Stimulated activated CD4-positive, alpha-beta T cell treated with anti-CD3 and anti-CD28 coated beads, Interleukin-1b, Interleukin-23, amount 100 ng/mL, for 24 hours (primary cell): ENCODE data around the gene ZBTB16.
A peak's percentile ranks its signal among the peaks of the same experiment; 100 is the strongest.

Experiments
- DNase-seq, 4 experiments: peaks; one replicate each; pipeline ENCODE4 v3.0.0-alpha.2; 2020; ENCODE audit warnings: low read depth in 4 of 4, low spot score in 1 of 4

ZBTB16 gene, protein sequence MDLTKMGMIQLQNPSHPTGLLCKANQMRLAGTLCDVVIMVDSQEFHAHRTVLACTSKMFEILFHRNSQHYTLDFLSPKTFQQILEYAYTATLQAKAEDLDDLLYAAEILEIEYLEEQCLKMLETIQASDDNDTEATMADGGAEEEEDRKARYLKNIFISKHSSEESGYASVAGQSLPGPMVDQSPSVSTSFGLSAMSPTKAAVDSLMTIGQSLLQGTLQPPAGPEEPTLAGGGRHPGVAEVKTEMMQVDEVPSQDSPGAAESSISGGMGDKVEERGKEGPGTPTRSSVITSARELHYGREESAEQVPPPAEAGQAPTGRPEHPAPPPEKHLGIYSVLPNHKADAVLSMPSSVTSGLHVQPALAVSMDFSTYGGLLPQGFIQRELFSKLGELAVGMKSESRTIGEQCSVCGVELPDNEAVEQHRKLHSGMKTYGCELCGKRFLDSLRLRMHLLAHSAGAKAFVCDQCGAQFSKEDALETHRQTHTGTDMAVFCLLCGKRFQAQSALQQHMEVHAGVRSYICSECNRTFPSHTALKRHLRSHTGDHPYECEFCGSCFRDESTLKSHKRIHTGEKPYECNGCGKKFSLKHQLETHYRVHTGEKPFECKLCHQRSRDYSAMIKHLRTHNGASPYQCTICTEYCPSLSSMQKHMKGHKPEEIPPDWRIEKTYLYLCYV

DNA sequence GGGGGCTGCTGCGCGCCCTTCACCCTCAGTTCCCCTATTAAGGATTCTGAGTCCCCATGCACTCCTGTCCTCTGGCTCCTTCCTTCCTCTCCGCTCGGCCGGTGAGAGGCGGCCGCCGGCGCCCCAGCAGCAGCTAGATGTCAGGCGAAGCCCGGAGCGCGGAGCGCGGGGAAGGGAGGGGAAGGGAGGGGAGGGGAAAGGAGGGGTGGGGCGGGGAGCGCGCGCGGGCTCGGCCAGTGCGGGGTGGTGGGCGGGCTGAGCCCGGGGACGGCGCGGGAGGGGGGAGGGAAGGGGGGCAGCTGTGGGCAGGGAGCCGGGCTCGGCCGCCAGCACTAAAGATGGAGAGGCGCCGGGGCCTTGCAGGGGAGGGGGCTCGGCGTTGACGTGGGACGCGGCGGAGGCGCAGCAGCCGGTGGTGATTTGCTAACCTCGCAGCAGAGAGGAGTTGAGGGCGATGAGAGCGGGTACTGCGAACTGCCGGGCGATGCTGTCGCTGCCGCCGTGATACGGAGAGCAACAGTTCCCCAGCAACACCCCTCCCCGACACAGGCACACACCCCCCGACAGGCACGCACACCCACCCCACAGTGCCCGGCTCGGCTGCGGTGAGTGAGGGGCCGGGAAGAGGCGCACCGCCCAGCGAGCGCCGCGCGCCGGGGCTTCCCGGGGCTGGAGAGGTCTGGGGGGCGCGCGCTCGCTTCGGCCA lies at the start of gene ZBTB16:
Gene ZBTB16, plus strand, starts transcription at position 434 of the 706 bp plus-strand sequence. CDS start 3,590 bp downstream, outside the sequence.
- peak in 2 of 4 experiments; percentile 22 to 24 for DNase-seq

DNA sequence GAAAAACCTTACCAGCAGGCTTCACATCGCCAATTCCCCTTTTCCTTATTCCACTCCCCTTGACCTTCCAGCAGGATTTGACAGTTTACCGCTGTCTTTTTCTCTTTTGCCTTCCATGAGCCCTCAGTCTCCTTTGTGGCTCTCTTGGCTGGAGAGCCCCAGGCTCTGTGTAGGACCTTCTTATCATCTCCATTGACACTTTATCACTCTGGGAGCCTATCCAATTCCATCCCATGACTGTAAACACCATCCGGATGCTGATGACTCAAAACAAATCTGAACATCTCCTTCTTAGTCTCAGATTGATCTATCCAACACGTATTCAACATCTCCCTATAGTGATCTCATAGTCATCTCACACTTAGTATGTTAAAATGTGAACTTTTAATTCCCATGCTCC lies 48.6 kb upstream of the ZBTB16 start:
- no peak for DNase-seq

DNA sequence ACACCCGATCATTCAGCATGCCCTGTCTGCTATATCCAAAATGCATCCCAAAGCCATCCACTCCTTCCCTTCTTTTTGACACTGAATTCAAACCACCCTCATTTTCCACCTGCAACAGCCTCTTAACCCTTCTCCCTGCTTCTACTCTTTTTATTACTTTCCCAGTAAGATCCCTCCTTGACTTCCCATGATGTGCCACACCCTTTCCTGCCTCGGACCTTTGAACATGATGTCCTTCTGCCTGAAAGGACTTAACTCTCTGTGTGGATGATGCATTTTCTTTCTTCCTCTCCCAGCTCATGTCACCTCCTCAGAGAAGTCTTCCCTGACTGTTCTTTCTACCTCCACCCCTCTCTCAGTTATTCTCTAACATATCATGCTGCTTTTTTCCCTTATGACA lies 48.1 kb upstream of the ZBTB16 start:
- DNase-seq = no peak

DNA sequence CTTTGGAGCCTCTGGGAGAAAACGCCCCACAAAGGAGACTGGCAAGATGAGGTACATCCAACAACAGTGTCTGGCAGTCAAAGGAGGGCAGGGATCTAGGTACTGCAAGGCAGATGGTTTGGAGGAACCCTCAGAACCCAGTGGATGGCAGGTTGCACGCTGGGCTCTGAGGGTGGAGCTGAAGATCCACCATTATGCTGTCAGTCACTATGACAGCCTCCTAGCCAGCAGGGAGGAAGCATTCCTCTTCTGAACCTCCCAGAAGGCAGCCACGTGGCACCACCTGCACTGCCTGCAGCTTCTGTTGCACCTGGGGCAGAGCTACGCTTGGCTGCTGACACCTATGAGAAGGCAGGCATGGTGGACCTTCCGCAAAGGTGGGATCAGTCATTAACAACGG lies 44.4 kb upstream of the ZBTB16 start:
- DNase-seq = no peak

DNA sequence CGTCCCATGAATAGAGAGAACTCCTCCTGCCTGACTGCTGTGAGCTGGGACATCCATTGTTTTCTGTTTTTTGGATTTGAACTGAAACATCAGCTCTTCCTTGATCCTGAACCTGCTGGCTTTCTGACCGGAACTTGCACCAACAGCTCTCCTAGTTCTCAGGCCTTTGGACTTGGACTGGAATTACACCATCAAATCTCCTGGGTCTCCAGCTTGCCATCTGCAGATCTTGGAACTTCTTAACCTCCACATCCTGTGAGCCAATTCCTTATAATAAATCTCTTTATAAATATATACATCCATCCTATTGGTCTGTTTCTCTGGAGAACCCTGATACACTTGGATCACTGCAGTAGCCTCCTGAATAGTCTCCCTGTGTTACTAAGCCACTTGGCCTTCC lies 42.5 kb upstream of the ZBTB16 start:
- no peak for DNase-seq

DNA sequence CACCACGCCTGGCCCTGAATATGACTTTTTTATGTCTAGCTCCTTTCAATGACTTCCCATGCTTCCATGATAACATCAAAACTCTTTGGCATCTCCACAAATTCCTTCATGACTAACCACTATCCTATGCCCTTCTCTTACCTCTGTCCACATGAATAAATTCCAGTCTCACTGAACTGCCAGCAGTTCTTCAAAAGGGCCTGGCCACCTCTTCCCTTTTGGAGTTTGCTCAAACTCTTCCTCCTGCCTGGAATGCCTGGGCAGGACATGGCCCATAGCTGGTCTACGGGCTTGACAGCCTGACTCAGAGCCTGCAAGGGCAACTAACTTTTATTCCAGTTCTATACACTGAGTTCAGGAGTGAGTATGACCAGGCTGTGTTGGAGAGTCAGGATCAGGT lies 41.8 kb upstream of the ZBTB16 start:
- DNase-seq = no peak

DNA sequence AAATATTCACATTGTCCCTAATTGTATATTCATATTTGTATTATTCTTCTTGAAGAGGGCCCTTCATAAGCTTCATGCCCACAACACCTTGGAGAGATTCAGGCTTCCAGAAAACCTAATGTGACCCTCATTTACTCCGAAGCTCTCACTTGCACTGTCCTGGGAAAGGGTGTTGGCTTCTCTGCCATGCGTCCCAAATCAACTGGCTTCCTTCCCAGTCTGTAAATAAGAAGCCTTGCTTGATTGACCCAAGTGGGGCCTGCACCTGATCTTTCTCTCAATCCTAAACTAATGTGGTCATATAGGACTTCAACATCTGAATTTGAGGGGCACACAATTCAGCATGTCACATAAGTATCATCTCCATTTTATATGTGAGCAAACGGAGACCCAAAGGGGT lies 40.5 kb upstream of the ZBTB16 start:
- no peak for DNase-seq

DNA sequence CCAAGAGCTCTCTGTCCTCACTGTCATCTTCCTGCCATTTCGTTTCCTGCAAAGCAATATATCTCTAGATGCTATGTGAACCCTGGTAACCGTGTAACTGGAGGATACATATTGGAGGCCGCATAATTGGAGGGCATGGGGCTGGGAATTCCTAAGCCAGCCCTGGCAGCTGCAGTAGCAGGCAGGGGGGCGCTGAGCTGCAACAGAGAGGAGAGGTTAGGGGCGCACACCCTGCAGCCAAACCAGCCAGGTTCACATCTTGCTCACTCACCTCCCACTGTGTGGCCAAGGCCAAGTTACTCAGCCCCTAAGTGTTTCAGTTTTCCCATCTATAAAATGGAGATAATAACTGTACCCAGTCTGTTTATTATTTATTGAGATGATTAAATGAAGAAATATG lies 39.9 kb upstream of the ZBTB16 start:
- no peak for DNase-seq

DNA sequence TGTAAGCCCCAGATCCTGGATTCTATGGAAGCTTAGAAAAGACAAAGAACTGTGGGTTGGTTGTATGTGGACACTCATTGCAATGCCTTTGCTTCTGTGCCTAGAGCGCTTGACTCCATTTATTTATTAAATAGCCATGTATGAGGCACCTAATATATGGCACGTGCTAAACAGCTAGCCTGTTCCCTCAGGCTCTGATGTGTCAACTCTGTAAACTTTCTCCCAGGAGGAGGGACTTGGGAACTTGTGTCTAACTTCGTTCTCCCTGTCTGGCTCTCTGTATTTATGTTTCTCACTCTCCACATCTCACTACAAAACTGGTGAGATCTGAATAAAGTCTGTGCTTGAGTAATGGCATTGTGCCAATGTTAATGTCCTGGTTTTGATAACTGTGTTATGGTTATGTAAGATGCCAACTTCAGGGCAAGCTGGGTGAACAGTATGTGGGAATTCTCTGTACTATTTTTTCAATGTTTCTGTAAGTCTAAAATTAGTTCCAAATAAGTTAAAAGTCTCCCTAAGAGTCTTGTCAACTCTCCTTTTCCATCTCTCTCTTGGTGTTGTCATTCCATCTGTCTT lies 34.1 kb upstream of the ZBTB16 start:
- DNase-seq = no peak

DNA sequence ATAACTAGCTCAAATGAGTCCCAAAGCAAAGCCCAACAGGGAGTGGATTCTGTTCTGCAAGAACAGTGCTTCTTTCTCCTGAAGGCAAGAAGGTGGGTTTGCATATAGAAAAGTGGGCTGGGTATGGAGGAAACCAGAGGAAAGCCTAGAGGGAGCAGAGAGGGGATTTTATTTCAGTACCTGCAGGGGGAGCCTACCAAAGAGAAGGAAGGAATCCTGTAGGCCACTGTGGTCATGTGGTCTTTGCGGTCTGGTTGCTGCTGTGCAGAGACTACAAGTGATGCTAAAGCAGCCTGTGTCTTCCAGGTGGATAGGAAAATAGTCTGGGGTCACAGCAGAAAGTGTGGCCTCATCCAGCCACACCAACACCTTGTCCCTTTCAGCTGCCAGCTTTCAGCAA lies 33.2 kb upstream of the ZBTB16 start:
- no peak for DNase-seq

DNA sequence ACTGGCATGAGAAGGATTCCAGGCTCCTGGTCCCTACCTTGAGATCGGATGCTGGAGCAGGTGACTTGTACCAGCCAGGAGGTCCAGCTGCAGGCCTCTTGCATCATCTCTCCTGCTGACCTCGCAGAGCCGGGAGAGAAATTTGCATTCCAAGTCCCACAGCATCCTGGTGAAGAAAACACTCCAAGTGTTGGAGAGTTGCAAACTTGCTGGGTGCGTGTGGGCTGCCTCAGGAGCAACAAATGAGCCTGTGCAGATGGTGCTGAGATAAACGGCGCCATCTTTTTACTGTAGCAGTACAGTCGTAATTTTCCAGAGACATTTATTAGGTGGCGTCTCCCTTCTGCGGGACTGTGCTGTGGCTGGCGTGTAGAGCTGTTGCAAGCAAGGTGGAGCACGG lies 32.1 kb upstream of the ZBTB16 start:
- DNase-seq = no peak

DNA sequence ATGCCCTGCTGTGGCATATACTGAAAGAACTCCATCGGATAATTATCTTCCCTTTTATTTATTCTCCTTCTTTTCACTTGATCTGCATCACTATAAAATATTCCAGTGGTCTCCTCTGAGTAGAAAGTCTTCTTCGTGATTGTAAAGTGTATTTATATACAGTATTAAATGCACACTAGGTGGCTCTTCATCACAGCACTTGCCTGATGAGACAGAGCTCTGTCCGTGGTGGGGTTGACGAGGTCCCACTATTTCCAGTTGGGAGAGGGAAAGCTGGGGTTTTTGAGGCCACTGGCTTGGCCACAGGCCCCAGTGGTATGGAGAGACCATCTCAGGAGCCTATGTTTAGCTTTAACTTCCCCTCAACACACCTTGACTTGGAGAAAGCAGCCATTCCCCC lies 31.6 kb upstream of the ZBTB16 start:
- no peak for DNase-seq

DNA sequence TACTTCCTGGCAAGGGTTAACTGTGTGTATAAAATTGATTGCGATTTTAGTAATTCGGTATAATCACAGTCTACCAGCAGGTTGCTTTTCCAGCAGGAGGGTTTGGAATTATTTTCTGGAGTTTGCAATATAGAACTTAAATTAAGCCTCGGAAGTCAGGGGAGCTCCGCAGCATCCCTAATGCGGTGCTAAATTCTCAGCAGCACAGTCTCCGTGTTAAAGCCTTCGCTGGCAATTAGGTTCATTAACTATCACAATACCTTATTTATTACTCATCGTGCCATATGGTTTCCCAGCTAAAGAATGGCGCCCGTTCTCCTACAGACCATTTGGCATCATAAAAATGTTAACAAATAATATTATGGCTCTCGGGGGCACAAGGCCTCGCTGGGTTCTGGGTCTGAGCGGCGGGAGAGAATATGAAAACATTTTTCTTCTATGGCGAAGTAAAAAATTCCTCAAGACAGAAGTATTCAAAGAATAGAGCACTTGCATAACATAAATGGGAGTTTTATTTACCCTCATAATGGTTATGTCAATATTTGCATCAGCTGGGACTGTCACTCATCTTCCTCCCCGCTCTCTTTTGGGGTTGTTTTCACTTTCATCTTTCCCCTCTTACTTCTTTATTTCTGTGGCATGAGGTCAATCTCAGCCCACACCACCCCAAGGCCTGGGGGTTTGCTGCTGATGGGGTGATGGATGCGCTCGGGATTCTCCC lies 28.1 kb upstream of the ZBTB16 start:
- no peak for DNase-seq

DNA sequence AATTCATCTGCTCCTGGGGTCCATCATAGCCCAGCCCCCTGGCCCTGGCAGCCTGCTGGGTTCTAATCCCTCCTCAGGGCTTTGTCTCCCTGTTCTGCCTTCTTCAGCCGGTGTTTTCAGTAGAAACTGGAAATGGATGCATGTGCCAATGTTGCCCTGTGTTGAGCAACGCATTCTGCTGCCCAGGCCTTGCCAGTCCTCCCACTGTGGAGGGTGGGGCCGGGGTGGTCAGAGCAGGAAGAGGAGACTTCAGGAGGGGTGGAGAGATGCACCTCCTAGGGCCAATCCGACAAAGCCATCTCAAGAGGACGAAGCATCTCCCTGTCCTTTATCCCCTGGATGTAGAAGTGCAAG lies 27.6 kb upstream of the ZBTB16 start:
- no peak for DNase-seq

DNA sequence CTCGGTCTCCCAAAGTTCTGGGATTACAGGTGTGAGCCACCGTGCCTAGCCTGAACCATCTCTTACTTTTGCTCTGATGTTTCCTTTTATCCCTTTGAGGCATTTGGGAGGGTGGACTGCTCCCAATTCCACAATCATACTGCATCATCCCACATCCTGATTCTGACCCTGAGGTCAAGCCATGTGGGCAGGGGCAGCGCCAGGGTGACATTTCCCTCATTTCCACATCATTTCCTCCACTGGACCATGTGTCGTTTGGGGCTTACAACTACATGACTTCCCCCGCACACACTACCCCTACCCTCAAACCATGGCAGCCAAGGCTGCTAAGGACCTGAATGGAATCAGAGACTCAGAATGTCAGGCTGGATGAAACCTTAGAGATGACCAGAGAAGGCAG lies 26.4 kb upstream of the ZBTB16 start:
- no peak for DNase-seq

DNA sequence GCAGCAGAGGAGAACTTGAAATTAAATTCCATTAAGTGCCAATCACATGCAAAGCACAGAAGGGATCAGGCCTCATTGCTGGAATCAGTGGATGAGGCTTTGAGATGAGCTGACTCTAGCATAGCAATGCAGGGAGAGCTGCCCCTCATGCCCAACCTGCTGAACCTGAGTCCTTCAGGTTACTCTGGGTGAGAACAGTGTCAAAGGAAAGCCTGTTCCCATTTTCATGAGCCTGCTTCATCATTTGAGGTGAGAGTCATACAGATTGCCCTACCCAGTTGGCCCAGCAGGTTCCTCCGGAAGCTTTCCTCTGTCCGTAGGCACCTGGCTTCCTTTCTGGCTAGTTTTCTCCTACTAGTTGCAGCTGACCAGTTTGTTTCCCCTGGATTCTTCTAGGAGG lies 25.9 kb upstream of the ZBTB16 start:
- DNase-seq = no peak

DNA sequence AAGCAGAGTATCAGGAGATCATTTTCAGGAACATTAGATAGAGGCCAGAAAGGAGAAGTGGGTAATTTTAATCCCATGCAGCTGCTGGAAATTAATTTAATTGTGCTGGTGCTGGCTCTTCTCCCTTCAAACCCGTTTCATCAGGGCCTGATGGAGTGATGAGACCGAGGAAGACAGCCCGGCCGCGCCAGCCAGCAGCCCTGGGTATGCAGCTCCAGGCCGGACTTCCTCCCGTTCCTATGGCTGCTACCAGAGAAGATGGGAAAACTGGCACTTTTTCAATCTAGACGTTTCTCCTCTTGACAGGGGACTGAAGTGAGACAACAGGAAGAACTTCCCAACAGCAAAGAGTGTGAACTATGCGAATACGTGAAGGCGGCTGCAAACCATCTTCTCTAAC lies 24.6 kb upstream of the ZBTB16 start:
- no peak for DNase-seq

DNA sequence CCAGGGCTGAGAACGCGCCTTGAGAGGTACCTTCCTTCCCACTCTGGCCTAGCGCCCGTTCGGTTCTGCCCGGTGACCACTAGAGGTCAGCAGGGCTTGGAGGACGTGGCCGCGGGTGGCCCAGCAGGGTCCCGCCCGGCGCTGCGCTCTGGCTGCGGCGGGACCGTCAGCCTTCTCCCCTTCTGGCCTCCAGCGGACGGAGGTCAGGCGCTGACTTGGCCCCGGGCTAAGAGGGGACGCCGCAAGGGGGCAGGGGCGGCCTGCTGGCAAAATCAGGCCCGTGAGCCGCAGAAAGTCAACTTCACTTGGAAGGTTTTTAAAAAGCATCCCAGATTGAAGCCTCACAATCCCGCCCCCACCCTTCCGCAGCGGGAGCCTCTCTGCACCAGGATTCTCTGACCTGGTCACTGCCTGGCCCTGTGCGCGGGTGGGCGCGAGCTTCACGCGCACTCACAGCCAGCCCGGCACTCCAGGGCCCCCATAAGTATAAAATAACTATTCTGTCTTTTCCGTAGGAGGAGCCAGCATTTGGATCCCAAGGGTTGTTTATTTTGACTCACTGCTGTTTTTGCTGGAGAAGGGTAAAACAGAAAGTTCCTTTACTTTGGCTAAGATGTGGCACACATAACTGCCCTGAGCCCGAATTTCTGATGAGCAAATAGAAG lies 23.2 kb upstream of the ZBTB16 start:
- DNase-seq = peak in 2 of 4 experiments; percentile 26 to 35

DNA sequence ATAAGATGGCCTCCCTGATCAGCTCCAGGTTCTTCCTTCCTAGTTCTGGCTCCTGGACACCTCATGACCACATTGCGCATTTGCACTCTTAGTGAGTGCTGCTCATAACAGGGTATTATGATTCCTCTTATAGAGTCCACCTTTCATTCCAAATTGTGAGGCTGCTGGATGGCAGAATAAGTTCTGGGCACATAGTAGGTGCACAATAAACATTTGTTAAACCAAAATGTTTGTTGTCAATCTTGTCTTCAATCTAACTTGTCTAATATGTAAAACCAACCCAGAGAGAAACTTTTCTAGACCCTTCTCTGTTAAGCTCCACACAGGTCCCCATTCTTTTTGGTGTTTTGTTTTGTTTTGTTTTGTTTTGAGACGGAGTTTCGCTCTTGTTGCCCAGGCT lies 22.6 kb upstream of the ZBTB16 start:
- no peak for DNase-seq

DNA sequence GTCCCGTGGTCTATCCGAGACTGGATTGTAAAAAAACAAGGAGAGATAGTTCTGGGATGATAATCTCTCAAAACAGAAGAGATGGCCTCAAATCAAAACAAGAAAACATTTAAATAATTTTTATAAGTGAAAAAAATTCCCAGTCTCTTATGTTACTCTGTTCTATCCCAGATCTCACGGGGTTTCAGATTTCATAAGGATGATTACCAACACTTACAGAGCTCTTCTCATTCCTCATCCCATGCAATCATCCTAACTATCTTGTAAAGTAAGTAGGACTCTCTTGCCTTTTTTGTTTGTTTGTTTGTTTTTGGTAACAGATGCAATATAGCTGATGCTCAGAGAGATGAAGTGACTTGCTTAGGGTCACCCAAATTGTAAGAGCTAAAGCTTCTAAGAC lies 20.0 kb upstream of the ZBTB16 start:
- DNase-seq = no peak
